Neuronal stem cell (in vitro differentiated cells): ENCODE data around the gene B3GALT6.
"Not testable (repeated sequence)": the region's sequence is repeated elsewhere in the genome, so short reads cannot be mapped to it uniquely, and the experiment has no call there.

Experiments used
- DNase-seq: peaks from one replicate; pipeline ENCODE4 v3.0.0-alpha.2; 2013; ENCODE audit warnings: low spot score
- H2AFZ ChIP-seq: one replicate; pipeline ENCODE4 v1.6.1; 2013; ENCODE audit warnings: mild to moderate bottlenecking, low read length, inconsistent platforms
- H2AK5ac ChIP-seq: 2 replicates; pipeline ENCODE4 v1.6.1; 2013; ENCODE audit warnings: low read depth, mild to moderate bottlenecking, inconsistent platforms, low read length, moderate library complexity, mixed read lengths
- H2BK120ac ChIP-seq: 2 replicates; pipeline ENCODE4 v1.6.1; 2013; ENCODE audit warnings: low read depth, mild to moderate bottlenecking, inconsistent platforms, low read length, moderate library complexity, mixed read lengths
- H2BK12ac ChIP-seq: one replicate; pipeline ENCODE4 v1.6.1; 2013; ENCODE audit warnings: low read length, inconsistent platforms
- H2BK15ac ChIP-seq: 2 replicates; pipeline ENCODE4 v1.6.1; 2013; ENCODE audit warnings: mild to moderate bottlenecking, low read length, inconsistent platforms, mixed read lengths
- H2BK5ac ChIP-seq: one replicate; pipeline ENCODE4 v1.6.1; 2013; ENCODE audit warnings: inconsistent platforms, mild to moderate bottlenecking, low read length, moderate library complexity
- H3K14ac ChIP-seq: one replicate; pipeline ENCODE4 v1.6.1; 2013; ENCODE audit warnings: low read length, inconsistent platforms
- H3K18ac ChIP-seq: 2 replicates; pipeline ENCODE4 v1.6.1; 2013; ENCODE audit warnings: low read length, inconsistent platforms
- H3K23ac ChIP-seq: 2 replicates; pipeline ENCODE4 v1.6.1; 2013; ENCODE audit warnings: low read depth, mild to moderate bottlenecking, mixed read lengths, low read length, inconsistent platforms; ENCODE audit not compliant: poor library complexity
- H3K27ac ChIP-seq: replicated peaks from 3 replicates; pipeline ENCODE4 v1.5.1; 2013; ENCODE audit warnings: low read length, inconsistent platforms
- H3K27me3 ChIP-seq, 3 experiments: 2 replicates each; pipeline ENCODE4 v1.6.1; 2013; ENCODE audit warnings: low read length in 3 of 3, mild to moderate bottlenecking in 2 of 3, inconsistent platforms in 1 of 3, low read depth in 1 of 3, mixed read lengths in 1 of 3, moderate library complexity in 1 of 3; ENCODE audit not compliant: control insufficient read depth in 3 of 3, insufficient read depth in 3 of 3
- H3K36me3 ChIP-seq, 2 donors: replicated peaks in 1 of 2; 2 replicates each; pipeline ENCODE4 v1.6.1; 2013; ENCODE audit warnings: low read length in 2 of 2; ENCODE audit not compliant: control insufficient read depth in 2 of 2, insufficient read depth in 2 of 2
- H3K4ac ChIP-seq: 2 replicates; pipeline ENCODE4 v1.6.1; 2013; ENCODE audit warnings: inconsistent platforms, mild to moderate bottlenecking, low read length, moderate library complexity
- H3K4me1 ChIP-seq, 2 donors: 1 replicate in 1 of 2; 2 replicates in 1 of 2; pipeline ENCODE4 v1.6.1; 2013; ENCODE audit warnings: low read length in 2 of 2, low read depth in 1 of 2; ENCODE audit not compliant: control insufficient read depth in 2 of 2, insufficient read depth in 1 of 2
- H3K4me2 ChIP-seq: one replicate; pipeline ENCODE4 v1.6.1; 2013; ENCODE audit warnings: mild to moderate bottlenecking, low read length, inconsistent platforms; ENCODE audit not compliant: insufficient read depth, poor library complexity, severe bottlenecking
- H3K4me3 ChIP-seq, 2 donors: 2 replicates each; pipeline ENCODE4 v1.5.1; 2013; ENCODE audit warnings: low read length in 2 of 2, mild to moderate bottlenecking in 2 of 2, inconsistent platforms in 1 of 2, moderate library complexity in 1 of 2
- H3K79me1 ChIP-seq: one replicate; pipeline ENCODE4 v1.6.1; 2013; ENCODE audit warnings: low read depth, mild to moderate bottlenecking, inconsistent platforms, low read length, moderate library complexity
- H3K9ac ChIP-seq: one replicate; pipeline ENCODE4 v1.6.1; 2013; ENCODE audit warnings: mild to moderate bottlenecking, low read depth, low read length, inconsistent platforms; ENCODE audit not compliant: poor library complexity
- H3K9me3 ChIP-seq, 2 donors: replicated peaks in 1 of 2; 2 replicates each; pipeline versions ENCODE3 to v1.6.1; 2013; ENCODE audit warnings: low read length in 2 of 2, mild to moderate bottlenecking in 2 of 2, inconsistent platforms in 1 of 2, low read depth in 1 of 2, mixed read lengths in 1 of 2, moderate library complexity in 1 of 2; ENCODE audit not compliant: control insufficient read depth in 2 of 2, insufficient read depth in 1 of 2
- H4K8ac ChIP-seq: one replicate; pipeline ENCODE4 v1.6.1; 2013; ENCODE audit warnings: low read depth, mild to moderate bottlenecking, inconsistent platforms, low read length, moderate library complexity
- H4K91ac ChIP-seq: one replicate; pipeline ENCODE4 v1.6.1; 2013; ENCODE audit warnings: low read length, low read depth, mild to moderate bottlenecking, inconsistent platforms; ENCODE audit not compliant: poor library complexity
- WGBS, 2 donors: extraction: QIAGEN DNeasy Blood & Tissue Kit; methylation state at CpG; one replicate each; pipeline ENCODE4 v1.1.7; 2013; ENCODE audit warnings: missing lambda C conversion rate in 2 of 2, mixed read lengths in 1 of 2; ENCODE audit not compliant: insufficient read length in 2 of 2, insufficient replicate concordance in 1 of 2; ENCODE audit errors: extremely low coverage in 2 of 2; 5-methylcytosine and 5-hydroxymethylcytosine counted together

B3GALT6 gene

GRCh38 chr1:1246577-1247340 lies 14.7 kb downstream of the B3GALT6 start, which contains the start of gene C1QTNF12:
Gene C1QTNF12, minus strand, starts transcription at chr1:1246722. Its CDS starts 32 bp downstream, at chr1:1246690.
- Histone ChIP-seq H4K8ac (peak within 1 kb of the TSS; percentile 17), H3K4me3 (peak within 1 kb of the TSS in 1 of 2 donors; percentile 54), H2BK15ac (peak within 1 kb of the TSS; percentile 33), H3K18ac (peak within 1 kb of the TSS; percentile 94), H2BK120ac (peak within 1 kb of the TSS; percentile 61), H2AK5ac (peak within 1 kb of the TSS; percentile 94), H4K91ac (no peak within 1 kb of the TSS), H2BK12ac (peak within 1 kb of the TSS; percentile 82), H3K23ac (peak within 1 kb of the TSS; percentile 91), H3K14ac (peak within 1 kb of the TSS; percentile 38), H2AFZ (peak within 1 kb of the TSS; percentile 11), H3K27ac (no peak within 1 kb of the TSS), H3K79me1 (peaks cover under 1% of the 10 kb centered on the region), H3K9ac (peak within 1 kb of the TSS; percentile 84), H3K9me3 (no peaks in the 10 kb centered on the region), H3K4me1 (peaks cover 3 to 10% of the 10 kb centered on the region in 2 donors), H3K27me3 (peaks cover 0 to 21% (median 17%) of the 10 kb centered on the region in 3 experiments), H3K36me3 (no peaks in the 10 kb centered on the region), H3K4ac (no peak within 1 kb of the TSS), H2BK5ac (peak within 1 kb of the TSS; percentile 66), H3K4me2 (peak within 1 kb of the TSS; percentile 54)
- WGBS, 2 donors: no CpG with 5 or more reads among the region's 74 CpGs
- no peak for DNase-seq

- Histone ChIP-seq H3K23ac (peak overlapping the region; percentile 73), H3K4me3 (no peak overlapping the region), H3K18ac (peak overlapping the region; percentile 94), H2BK12ac (no peak overlapping the region), H2BK120ac (no peak overlapping the region), H4K8ac (peak overlapping the region; percentile 17), H3K36me3 (peaks cover 0 to under 1% of the 10 kb centered on the region in 2 donors), H3K14ac (no peak overlapping the region), H2BK15ac (peak overlapping the region; percentile 33), H3K4me2 (peak overlapping the region; percentile 54), H2AFZ (no peak overlapping the region), H3K9me3 (no peaks in the 10 kb centered on the region), H3K4me1 (peaks cover 3 to 10% of the 10 kb centered on the region in 2 donors), H3K4ac (no peak overlapping the region), H3K27ac (no peak overlapping the region), H3K9ac (peak overlapping the region; percentile 84), H3K27me3 (peaks cover 0 to 21% (median 17%) of the 10 kb centered on the region in 3 experiments), H3K79me1 (peaks cover under 1% of the 10 kb centered on the region), H4K91ac (no peak overlapping the region), H2AK5ac (peak overlapping the region; percentile 86), H2BK5ac (no peak overlapping the region)
- no peak for DNase-seq
- no CpG with 5 or more reads among the region's 25 CpGs for WGBS, 2 donors
These were observed 15.4 kb downstream of the B3GALT6 start for GRCh38 chr1:1247341-1247913.

GRCh38 chr1:1248009-1248913 lies 16.2 kb downstream of the B3GALT6 start:
- H3K4me2 ChIP-seq, H2BK15ac ChIP-seq, H3K9ac ChIP-seq, H2AFZ ChIP-seq, H2BK120ac ChIP-seq, H3K4me3 ChIP-seq, H3K4me1 ChIP-seq, H4K8ac ChIP-seq, H3K9me3 ChIP-seq, H3K4ac ChIP-seq, H3K36me3 ChIP-seq, H4K91ac ChIP-seq, H2BK12ac ChIP-seq, H3K79me1 ChIP-seq, DNase-seq, H3K18ac ChIP-seq, H2BK5ac ChIP-seq, H3K27ac ChIP-seq: not testable (repeated sequence)
- peak overlapping the region; percentile 6 for H3K14ac ChIP-seq
- no CpG with 5 or more reads among the region's 21 CpGs for WGBS, 2 donors
- H3K27me3 ChIP-seq: peaks cover 0 to 21% (median 17%) of the 10 kb centered on the region in 3 experiments
- H2AK5ac ChIP-seq: peak overlapping the region; percentile 86
- peak overlapping the region; percentile 73 for H3K23ac ChIP-seq
